Smooth muscle cell (in vitro differentiated cells): ENCODE measurements around the gene MAPK8IP1. TPM values are rescaled to one million over a fixed set of nuclear protein-coding genes. Genes with fewer than 3 reads are reported as not detected.
"Not testable (repeated sequence)": the region's sequence is repeated elsewhere in the genome, so short reads cannot be mapped to it uniquely, and the experiment has no call there.

ENCODE experiments used
- DNase-seq: peaks from one replicate; lab custom pipeline; 2025; ENCODE audit not compliant: unreplicated experiment; lab: John Stamatoyannopoulos, UW
- H2AFZ ChIP-seq: fragments of 200-600 bp; sonication (generic); 2 replicates; pipeline ENCODE4 v1.6.0; 2016; ENCODE audit warnings: antibody characterized with exemption, low read depth, mild to moderate bottlenecking
- H3F3A ChIP-seq: fragments of 200-600 bp; sonication (generic); 2 replicates; pipeline ENCODE4 v1.6.0; 2017; ENCODE audit warnings: antibody characterized with exemption, low read depth
- H3K27ac ChIP-seq: fragments of 200-600 bp; sonication (generic); 2 replicates; pipeline ENCODE4 v1.5.1; 2016; ENCODE audit warnings: low read depth, mild to moderate bottlenecking
- H3K27me3 ChIP-seq: fragments of 200-600 bp; sonication (generic); 2 replicates; pipeline ENCODE4 v1.6.1; 2016; ENCODE audit warnings: low read depth, mild to moderate bottlenecking
- H3K36me3 ChIP-seq: fragments of 200-600 bp; sonication (generic); 2 replicates; pipeline ENCODE4 v1.5.1; 2016; ENCODE audit warnings: low read depth
- H3K4me1 ChIP-seq: fragments of 200-600 bp; sonication (generic); 2 replicates; pipeline ENCODE4 v1.5.1; 2016; ENCODE audit warnings: low read depth
- H3K4me2 ChIP-seq: fragments of 200-600 bp; sonication (generic); 2 replicates; pipeline ENCODE4 v1.6.0; 2016; ENCODE audit warnings: mild to moderate bottlenecking
- H3K4me3 ChIP-seq: fragments of 200-600 bp; sonication (generic); 2 replicates; pipeline ENCODE4 v1.5.1; 2016; ENCODE audit warnings: mild to moderate bottlenecking
- H3K79me2 ChIP-seq: fragments of 200-600 bp; sonication (generic); 2 replicates; pipeline ENCODE4 v1.6.0; 2016; ENCODE audit warnings: low read depth, mild to moderate bottlenecking
- H3K9ac ChIP-seq: fragments of 200-600 bp; sonication (generic); 2 replicates; pipeline ENCODE4 v1.6.0; 2016; ENCODE audit warnings: low read depth
- H3K9me3 ChIP-seq: fragments of 200-600 bp; sonication (generic); replicated peaks from 2 replicates; pipeline ENCODE4 v1.5.1; 2016; ENCODE audit warnings: low read depth
- H4K20me1 ChIP-seq: fragments of 200-600 bp; sonication (generic); 2 replicates; pipeline ENCODE4 v1.6.0; 2016; ENCODE audit warnings: low read depth
- CTCF ChIP-seq: fragments of 200-600 bp; sonication (generic); IDR thresholded peaks from 2 replicates; pipeline ENCODE4 v1.5.1; 2017; ENCODE audit warnings: borderline replicate concordance, mild to moderate bottlenecking, antibody characterized with exemption; ENCODE audit not compliant: insufficient read depth, poor library complexity, severe bottlenecking
- WGBS: methylation state at CpG from one replicate; pipeline ENCODE4 v1.1.7; 2016; ENCODE audit warnings: low lambda C conversion rate; 5-methylcytosine and 5-hydroxymethylcytosine counted together
- polyA plus RNA-seq: library from polyadenylated mRNA; unstranded; fragments of >200 nt; fragmentation: Nextera tagmentation; extraction: Ambion mirVana; gene quantifications from 2 replicates; pipeline ENCODE4 v1.2.1, GENCODE V29; 2016
- total RNA-seq: library from RNA; depleted of rRNA; stranded (reverse); fragments of >200 nt; gene quantifications from 2 replicates; pipeline ENCODE4 v1.2.3, GENCODE V29; 2014

Gene MAPK8IP1
- total and polyA plus RNA-seq, 2 experiments from 2014 or later: 5.2 to 8.1 TPM

DNA sequence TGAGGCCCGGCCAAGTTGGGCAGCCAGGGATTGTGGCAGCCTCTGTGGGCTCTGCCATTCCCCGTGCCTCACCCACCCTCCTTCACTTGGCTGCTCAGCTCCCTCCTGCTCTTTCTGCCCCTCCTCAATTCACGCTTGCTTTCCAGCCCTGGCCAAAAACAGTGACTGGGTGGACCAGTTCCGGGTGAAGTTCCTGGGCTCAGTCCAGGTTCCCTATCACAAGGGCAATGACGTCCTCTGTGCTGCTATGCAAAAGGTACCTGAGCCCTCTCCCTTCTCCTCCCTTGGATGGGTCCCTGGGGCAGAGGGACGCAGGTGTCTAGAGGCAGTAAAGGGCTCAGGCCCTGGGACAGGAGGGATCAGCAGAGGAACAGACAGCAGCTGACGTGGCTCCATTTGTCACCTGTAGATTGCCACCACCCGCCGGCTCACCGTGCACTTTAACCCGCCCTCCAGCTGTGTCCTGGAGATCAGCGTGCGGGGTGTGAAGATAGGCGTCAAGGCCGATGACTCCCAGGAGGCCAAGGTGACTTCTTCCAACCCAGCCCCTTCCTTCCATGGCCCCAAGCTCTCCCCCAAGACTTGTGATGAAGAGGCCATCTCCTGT, 19.0 kb downstream of the MAPK8IP1 start:
- no peak overlapping the region for H3K4me3 ChIP-seq
- no peaks in the 10 kb centered on the region for H3K9me3 ChIP-seq
- no peak for DNase-seq
- no peak overlapping the region for H2AFZ ChIP-seq
- no peak for TF ChIP-seq CTCF
- no peaks in the 10 kb centered on the region for H3K27me3 ChIP-seq
- WGBS: 95% methylated on average over 15 of the region's 15 CpGs
- H3K4me2 ChIP-seq: no peak overlapping the region
- peaks cover 6% of the 10 kb centered on the region for H3K4me1 ChIP-seq
- no peaks in the 10 kb centered on the region for H3K36me3 ChIP-seq
- H4K20me1 ChIP-seq: peaks cover 9% of the 10 kb centered on the region
- no peaks in the 10 kb centered on the region for H3F3A ChIP-seq
- H3K9ac ChIP-seq: no peak overlapping the region
- H3K27ac ChIP-seq: no peak overlapping the region
- H3K79me2 ChIP-seq: no peaks in the 10 kb centered on the region

- H3K9me3 ChIP-seq: no peaks in the 10 kb centered on the region
- no peak overlapping the region for H3K27ac ChIP-seq
- WGBS: 94% methylated on average over 19 of the region's 19 CpGs
- H4K20me1 ChIP-seq: peaks cover 9% of the 10 kb centered on the region
- no peaks in the 10 kb centered on the region for H3K79me2 ChIP-seq
- H3K27me3 ChIP-seq: no peaks in the 10 kb centered on the region
- no peak overlapping the region for H3K4me2 ChIP-seq
- H3K4me3 ChIP-seq: no peak overlapping the region
- peaks cover 5% of the 10 kb centered on the region for H3K4me1 ChIP-seq
- TF ChIP-seq CTCF: no peak
- DNase-seq: no peak
- H2AFZ ChIP-seq: no peak overlapping the region
- no peaks in the 10 kb centered on the region for H3K36me3 ChIP-seq
- no peak overlapping the region for H3K9ac ChIP-seq
- no peaks in the 10 kb centered on the region for H3F3A ChIP-seq
Observed at GRCh38 chr11:45905095-45905494, 19.6 kb downstream of the MAPK8IP1 start.

DNA sequence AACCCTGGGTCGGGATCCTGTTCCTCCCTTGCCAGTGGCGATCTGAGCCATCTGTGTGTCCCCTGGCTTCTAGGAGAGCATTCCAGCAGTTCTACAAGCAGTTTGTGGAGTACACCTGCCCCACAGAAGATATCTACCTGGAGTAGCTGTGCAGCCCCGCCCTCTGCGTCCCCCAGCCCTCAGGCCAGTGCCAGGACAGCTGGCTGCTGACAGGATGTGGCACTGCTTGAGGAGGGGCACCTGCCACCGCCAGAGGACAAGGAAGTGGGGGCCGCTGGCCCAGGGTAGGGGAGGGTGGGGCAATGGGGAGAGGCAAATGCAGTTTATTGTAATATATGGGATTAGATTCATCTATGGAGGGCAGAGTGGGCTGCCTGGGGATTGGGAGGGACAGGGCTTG, 20.1 kb downstream of the MAPK8IP1 start:
- H2AFZ ChIP-seq, H3F3A ChIP-seq, H3K4me1 ChIP-seq, H3K4me2 ChIP-seq, H3K27me3 ChIP-seq, H4K20me1 ChIP-seq, H3K9me3 ChIP-seq, H3K4me3 ChIP-seq, DNase-seq, H3K27ac ChIP-seq, H3K79me2 ChIP-seq, H3K9ac ChIP-seq, H3K36me3 ChIP-seq: not testable (repeated sequence)
- 98% methylated on average over 3 of the region's 6 CpGs for WGBS

GRCh38 chr11:45906096-45906682, 20.7 kb downstream of the MAPK8IP1 start:
- Histone ChIP-seq H3K4me1 (no peaks in the 10 kb centered on the region), H4K20me1 (peaks cover 6% of the 10 kb centered on the region), H3K9ac (no peak overlapping the region), H2AFZ (no peak overlapping the region), H3K27me3 (no peaks in the 10 kb centered on the region), H3K4me2 (no peak overlapping the region), H3K36me3 (no peaks in the 10 kb centered on the region), H3K27ac (no peak overlapping the region), H3K4me3 (no peak overlapping the region), H3K9me3 (no peaks in the 10 kb centered on the region), H3F3A (no peaks in the 10 kb centered on the region), H3K79me2 (no peaks in the 10 kb centered on the region)
- no peak for DNase-seq
- no peak for TF ChIP-seq CTCF
- WGBS: 83% methylated on average over 18 of the region's 19 CpGs
